EL (cell line): ENCODE results near the gene AXIN2.

Experiments
- DNase-seq: peaks from one replicate; pipeline ENCODE4 v3.0.0-alpha.2; 2016

AXIN2 gene, protein sequence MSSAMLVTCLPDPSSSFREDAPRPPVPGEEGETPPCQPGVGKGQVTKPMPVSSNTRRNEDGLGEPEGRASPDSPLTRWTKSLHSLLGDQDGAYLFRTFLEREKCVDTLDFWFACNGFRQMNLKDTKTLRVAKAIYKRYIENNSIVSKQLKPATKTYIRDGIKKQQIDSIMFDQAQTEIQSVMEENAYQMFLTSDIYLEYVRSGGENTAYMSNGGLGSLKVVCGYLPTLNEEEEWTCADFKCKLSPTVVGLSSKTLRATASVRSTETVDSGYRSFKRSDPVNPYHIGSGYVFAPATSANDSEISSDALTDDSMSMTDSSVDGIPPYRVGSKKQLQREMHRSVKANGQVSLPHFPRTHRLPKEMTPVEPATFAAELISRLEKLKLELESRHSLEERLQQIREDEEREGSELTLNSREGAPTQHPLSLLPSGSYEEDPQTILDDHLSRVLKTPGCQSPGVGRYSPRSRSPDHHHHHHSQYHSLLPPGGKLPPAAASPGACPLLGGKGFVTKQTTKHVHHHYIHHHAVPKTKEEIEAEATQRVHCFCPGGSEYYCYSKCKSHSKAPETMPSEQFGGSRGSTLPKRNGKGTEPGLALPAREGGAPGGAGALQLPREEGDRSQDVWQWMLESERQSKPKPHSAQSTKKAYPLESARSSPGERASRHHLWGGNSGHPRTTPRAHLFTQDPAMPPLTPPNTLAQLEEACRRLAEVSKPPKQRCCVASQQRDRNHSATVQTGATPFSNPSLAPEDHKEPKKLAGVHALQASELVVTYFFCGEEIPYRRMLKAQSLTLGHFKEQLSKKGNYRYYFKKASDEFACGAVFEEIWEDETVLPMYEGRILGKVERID

GRCh38 chr17:65561452-65562205 lies at the start of gene AXIN2:
TSS of gene AXIN2 (minus strand) at chr17:65561648. CDS start at chr17:65558620, 3,028 bp downstream.
- peak; percentile 88 for DNase-seq

DNA sequence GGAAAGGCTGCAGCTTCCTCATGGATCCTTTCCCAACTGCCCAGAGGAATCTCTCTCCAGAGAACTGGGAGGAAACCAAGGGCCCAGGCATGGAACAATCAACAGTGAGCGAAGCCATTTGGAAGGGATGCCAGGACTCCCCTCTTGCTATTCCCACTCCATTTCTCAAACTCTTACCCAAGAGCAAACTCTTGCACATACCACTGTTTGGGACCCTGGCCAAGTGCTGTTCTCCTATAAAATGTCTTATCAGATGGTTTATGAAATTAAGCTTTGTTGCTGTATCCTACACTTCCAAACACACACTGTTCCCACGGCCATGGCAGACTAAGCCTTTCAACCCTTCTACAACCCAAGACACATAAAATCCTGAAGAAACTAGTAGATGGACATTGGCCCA lies 48.3 kb upstream of the AXIN2 start:
- DNase-seq: no peak

DNA sequence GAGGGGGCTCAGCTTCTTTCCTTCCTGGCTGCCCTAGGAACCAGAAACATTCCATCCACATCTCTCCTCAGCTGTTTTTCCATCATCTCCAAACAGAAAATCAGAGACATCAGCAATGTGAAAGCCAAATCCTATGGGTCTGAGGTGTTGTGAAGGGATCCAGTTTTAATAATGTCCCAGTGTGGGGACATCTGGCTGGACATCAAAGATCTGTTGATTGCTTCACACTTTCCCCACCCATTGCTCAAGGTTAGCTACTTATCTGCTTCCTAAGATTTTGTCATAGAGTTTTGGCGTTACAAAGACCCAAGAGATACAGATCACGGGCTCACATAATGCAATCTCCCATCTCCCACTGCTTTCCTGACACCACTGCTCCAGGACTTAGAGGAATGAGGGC lies 47.8 kb upstream of the AXIN2 start:
- no peak for DNase-seq

DNA sequence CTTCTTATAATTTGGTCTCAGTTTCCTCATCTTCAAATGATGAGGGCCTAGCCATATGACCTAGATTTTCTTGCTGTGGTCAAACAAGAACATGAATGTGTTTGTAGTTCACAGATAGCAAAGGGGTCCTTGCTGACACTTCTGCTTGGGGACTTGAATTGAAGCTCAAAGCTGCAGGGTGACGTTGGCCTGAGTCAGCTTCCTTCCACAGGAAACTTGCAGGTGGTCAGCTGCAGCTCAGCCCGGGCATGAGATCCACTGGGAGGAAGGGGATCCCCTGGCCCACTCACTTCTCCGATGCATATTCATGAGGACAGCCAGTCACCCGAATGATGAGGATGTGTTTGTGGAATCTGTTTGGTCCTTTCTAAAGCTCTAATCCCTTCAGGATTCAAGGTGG lies 42.6 kb upstream of the AXIN2 start:
- DNase-seq: no peak

- DNase-seq: no peak
Measured at GRCh38 chr17:65601881-65602280, 40.4 kb upstream of the AXIN2 start.

- DNase-seq: no peak
Measured at GRCh38 chr17:65601145-65601544, 39.7 kb upstream of the AXIN2 start.

DNA sequence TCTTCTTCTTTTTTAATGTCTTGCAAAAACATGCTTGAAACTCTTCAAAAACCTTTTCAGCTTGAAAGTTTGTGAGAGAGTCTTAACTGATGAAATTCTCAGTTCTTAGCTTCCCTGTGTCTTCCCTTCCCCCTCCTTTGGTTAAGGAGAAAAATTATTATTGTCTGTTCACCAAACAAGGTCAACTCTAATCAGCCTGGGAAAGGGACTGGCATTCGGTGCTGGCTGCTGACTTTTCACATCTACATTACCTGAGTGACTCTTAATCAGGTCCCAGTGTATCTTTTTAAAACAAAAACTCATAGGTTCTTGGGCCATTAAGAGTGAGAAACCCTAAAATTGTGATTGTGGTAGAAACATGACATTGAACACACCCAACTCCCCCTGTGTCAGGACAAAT lies 39.1 kb upstream of the AXIN2 start:
- DNase-seq: no peak

DNA sequence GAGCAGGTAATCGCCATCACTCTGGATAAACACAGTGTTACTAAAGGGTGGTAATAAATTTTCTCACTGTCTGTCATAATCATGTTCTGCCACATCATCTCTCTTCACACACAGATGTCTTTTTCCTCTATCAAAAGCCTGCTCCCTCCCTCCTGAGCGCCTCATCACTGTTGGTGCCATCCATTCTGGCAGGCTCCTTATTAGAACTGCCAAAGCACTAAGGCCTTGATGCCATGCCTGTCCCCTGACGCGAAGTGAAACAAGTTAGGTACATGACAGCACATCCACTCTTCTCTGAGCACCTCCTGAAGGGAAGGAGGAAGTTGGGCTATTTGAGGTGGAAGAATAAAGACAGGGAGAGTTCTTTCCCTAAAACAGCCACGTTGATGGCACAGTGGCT lies 38.2 kb upstream of the AXIN2 start:
- no peak for DNase-seq

DNA sequence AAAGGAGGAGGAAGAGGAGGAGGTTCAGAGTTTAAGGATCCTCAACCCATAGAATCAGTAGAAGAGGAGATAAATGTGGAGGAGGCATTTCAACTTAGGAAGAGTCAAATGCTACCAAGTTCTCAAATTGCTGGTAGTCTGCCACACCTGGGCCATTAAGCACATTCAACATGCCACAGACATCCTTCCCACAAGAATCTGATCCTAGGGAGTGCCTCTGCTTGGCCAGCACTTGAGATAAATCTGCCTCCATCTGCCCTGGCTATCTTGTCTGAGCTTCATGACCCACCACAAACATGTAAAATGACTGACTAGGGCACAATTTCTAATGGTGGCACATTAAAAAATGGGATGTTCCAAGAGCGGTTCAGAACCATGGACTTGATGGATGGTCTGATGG lies 37.3 kb upstream of the AXIN2 start:
- no peak for DNase-seq

DNA sequence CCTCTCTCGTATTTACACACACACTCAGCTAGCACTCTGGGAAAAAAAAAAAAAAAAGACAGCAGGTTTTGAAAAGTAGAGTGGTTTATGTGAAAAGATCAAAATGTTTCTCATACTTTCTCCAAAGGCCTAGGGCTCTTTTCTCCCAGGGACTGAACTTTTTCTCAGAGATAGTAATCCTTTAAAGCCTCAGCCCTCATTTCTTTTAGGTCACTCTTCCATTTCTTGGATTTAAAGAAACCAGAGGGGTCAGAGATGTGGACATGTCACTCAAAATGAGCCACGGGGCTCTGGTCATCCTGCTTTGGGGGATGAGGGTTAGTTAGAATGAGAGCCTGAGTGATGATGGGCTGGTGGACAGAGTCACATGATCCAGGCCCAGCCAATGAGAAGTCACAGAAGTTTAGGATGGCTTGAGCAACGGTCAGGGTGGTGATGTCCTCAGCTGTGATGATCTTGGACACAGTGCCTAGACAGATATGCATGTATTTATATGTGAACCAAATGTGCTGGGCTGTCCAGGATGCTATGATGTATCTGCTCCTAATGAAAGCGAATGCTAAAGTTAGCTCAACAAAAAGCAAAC lies 33.7 kb upstream of the AXIN2 start:
- peak; percentile 31 for DNase-seq

DNA sequence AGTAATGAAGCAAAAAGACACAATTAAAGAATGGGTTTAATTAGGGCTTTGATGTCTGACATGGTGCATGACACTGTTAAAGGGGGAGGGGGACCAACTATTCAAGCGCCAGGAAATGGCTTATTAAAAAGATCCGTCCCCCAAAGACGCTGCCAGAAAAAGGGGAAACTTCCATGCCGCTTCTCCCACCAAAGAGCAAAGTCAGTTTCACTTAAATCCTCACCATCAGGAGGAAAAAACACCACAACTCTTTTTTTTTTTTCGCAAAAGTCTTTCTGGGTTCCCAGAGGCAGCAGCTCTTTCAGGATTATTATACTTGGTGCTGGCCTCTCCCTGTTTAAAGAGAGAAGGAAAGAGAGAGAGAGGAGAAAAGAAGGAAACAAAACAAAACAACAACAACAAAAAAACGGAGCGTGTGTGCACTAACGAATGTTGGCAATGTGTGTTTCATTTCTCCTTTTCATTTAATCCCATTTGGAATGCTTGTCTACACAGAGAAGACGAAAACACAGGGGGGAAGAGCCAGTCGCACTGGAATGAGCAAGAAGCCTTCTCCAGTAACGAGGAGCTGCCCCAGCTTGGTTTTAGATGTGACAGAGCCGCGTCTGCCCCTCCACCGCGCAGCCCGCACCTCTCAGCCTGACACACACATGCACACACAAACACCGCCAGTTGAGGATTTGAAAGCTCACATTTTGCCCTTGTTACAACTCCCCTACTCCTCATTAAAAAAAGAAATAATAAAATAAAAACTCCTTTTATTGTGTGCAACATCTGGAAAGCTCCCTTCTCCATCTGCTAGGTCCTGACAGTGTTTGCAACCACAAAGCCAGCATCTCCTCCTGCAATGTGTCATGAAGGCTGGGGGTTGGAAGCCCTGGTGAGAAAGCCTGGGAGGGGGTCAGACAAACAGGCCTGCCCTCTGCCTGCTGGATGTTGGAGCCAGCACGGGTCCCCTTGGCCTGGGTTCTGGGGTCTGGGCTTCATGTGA lies 32.7 kb upstream of the AXIN2 start:
- peak; percentile 44 for DNase-seq

DNA sequence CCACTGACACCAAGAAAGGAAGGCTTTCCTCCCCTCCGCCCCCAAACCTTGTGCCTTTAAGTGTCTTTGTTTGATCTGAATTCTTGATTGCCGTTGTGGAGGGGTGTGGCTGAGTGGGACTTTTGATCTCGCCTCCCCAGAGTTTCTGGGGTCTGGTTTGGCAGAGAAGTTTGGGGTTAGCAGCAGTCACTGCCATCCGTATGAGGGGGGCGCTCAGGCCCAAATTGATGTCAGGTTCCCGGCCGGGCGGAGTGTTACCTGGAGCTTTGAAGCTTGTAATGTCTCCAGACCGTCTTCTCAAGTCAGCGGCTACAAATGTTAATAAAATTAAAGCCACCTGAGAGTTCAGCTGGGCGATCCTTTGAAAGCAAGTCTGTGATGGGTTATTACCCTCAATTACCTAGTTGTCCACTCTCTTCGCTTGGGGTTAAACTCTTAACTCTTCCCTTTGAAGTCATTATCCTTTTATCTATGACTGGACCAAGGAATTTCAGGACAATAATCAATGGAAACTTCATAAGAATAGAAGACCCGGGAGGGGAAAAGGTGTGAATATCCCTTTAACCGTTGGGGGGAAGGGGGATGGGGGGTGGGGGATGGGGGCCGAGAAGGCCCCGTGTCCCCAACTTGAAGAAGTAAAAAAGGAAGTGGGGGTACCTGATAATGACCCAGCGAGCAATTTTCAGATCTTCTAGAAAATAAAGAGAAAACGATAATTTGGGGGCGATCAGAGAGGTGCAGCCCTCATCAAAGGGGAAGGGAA lies 31.8 kb upstream of the AXIN2 start:
- DNase-seq: no peak

- no peak for DNase-seq
Measured at GRCh38 chr17:65592125-65592965, 30.9 kb upstream of the AXIN2 start.

- DNase-seq: no peak
Measured at GRCh38 chr17:65589321-65589720, 27.9 kb upstream of the AXIN2 start.

DNA sequence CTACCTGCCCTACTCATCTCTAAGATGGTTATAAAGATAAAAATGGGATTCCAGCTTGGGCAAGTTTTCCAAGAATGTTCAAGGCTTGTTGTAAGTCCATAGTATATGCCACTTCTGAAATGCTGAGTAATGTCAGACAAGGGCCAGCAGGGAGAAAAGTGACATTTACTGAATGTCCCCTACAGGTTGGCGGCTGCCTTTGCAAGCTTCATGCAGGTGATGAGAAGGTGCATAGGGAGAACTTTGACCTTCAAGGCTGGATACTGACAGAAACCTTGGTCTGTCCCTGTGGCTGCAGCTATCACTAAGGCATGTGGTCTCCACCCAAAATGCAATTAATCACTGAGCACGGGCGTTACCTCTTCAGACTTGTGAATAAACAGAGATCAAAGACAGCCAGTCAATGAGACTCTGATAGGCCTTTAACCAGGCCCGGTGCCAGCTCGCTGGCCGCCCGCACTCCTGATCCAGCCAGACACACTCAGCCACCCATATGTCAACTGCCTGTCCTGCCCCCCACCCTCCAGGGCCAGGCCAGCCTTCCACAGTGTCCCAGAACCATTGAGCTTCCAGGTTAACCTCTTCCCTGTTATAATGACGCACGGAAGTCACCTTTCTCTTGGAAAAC lies 26.8 kb upstream of the AXIN2 start:
- no peak for DNase-seq

DNA sequence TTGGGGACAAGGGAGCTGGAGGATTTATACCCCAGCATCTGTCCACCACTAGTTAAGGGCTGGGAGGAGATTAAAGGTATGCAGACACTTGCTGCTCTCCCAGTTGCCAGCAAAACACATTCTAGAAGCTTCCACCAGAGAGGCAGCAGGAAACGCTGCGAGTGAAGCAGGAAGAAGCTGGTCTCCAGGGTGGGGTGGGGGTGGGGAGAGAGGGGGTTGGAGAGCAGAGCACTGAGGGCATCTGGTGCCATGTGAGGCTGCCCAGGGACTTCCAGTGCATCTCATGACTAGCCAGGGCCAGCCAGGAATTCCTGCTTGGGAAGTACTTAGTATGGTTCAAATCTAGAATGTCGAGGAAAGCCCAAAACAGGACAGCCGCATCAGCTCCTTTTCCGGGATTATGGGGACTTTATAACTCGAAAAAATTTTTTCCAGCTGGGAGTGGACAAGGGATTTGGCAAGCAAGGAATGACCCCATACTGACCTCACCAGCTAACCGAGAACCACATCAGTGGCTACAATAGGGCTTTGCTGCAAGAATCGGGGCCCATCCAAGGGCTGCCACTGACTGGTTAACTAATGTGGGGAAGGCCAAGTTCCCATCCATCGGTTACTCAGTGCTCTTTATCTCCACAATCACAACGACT lies 26.2 kb upstream of the AXIN2 start:
- no peak for DNase-seq

DNA sequence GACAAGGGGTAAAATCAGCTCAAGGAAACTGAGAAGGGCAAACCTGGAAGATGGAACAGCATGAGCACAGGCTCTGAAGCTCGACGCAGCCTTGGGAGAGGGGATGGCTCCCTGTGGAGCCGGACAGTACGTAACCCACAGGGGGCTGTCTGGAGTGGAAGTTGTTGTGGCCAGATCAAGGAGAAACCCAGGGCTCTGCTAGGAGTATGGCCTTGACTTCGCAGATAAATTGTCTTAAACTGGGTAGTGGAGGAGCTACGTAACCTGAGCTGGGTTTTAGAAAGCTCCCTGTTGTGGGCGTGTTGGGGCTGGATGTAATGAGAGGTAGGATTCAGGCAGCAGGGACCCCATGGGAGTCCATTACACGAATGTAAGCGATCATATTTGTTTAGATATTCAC lies 25.5 kb upstream of the AXIN2 start:
- DNase-seq: no peak

GRCh38 chr17:65584604-65585521 lies 23.4 kb upstream of the AXIN2 start:
- DNase-seq: no peak
